ENCODE results near the gene ZNF579.

ZNF579 gene

GRCh38 chr19:55567708-55568328 lies 12.8 kb downstream of the ZNF579 start:
- no peak for DNase-seq (ENCODE audit: low read depth)

GRCh38 chr19:55566823-55567222 lies 13.8 kb downstream of the ZNF579 start:
- no peak for DNase-seq (ENCODE audit: low read depth)

GRCh38 chr19:55563261-55563690 lies 17.4 kb downstream of the ZNF579 start:
- DNase-seq (ENCODE audit: low read depth) = no peak

GRCh38 chr19:55559684-55560083 lies 21.0 kb downstream of the ZNF579 start:
- no peak for DNase-seq (ENCODE audit: low read depth)

- DNase-seq (ENCODE audit: low read depth) = no peak
These were observed 25.9 kb downstream of the ZNF579 start for GRCh38 chr19:55554741-55555152.

- DNase-seq (ENCODE audit: low read depth) = no peak
These were observed 26.3 kb downstream of the ZNF579 start for GRCh38 chr19:55554302-55554701.

- DNase-seq (ENCODE audit: low read depth) = no peak
These were observed 27.1 kb downstream of the ZNF579 start for GRCh38 chr19:55553217-55554182.

GRCh38 chr19:55552620-55553019 lies 28.0 kb downstream of the ZNF579 start:
- no peak for DNase-seq (ENCODE audit: low read depth)

GRCh38 chr19:55552206-55552605 lies 28.4 kb downstream of the ZNF579 start:
- no peak for DNase-seq (ENCODE audit: low read depth)

GRCh38 chr19:55550321-55550650 lies 30.4 kb downstream of the ZNF579 start:
- DNase-seq (ENCODE audit: low read depth) = no peak

GRCh38 chr19:55549500-55550320 lies 30.9 kb downstream of the ZNF579 start:
- no peak for DNase-seq (ENCODE audit: low read depth)

- no peak for DNase-seq (ENCODE audit: low read depth)
These were observed 33.6 kb downstream of the ZNF579 start for GRCh38 chr19:55546822-55547614.

GRCh38 chr19:55546011-55546410 lies 34.6 kb downstream of the ZNF579 start:
- DNase-seq (ENCODE audit: low read depth) = no peak

- DNase-seq (ENCODE audit: low read depth) = no peak
These were observed 35.2 kb downstream of the ZNF579 start, which contains the start of gene SBK3 for GRCh38 chr19:55545443-55545842. SBK3 (minus strand) TSS chr19:55545543; CDS start chr19:55545543, 0 bp downstream.

- DNase-seq (ENCODE audit: low read depth) = no peak
These were observed 35.7 kb downstream of the ZNF579 start for GRCh38 chr19:55544776-55545439.

- no peak for DNase-seq (ENCODE audit: low read depth)
These were observed 36.6 kb downstream of the ZNF579 start for GRCh38 chr19:55544014-55544413.

GRCh38 chr19:55543567-55543966 lies 37.1 kb downstream of the ZNF579 start:
- DNase-seq (ENCODE audit: low read depth) = no peak

- no peak for DNase-seq (ENCODE audit: low read depth)
These were observed 38.3 kb downstream of the ZNF579 start for GRCh38 chr19:55542292-55542855.

- DNase-seq (ENCODE audit: low read depth) = no peak
These were observed 39.6 kb downstream of the ZNF579 start for GRCh38 chr19:55541091-55541490.

GRCh38 chr19:55540619-55541018 lies 40.0 kb downstream of the ZNF579 start:
- DNase-seq (ENCODE audit: low read depth) = no peak

Data from T follicular helper cell (primary cell).